ENCODE data around the gene HERPUD2.

GRCh38 chr7:35617041-35617440 lies 77.9 kb downstream of the HERPUD2 start:
- no peak for TF ChIP-seq CTCF (IDR thresholded peaks at IDR 0.05)
- TF ChIP-seq POLR2AphosphoS5 (IDR thresholded peaks at IDR 0.05), result no peak
- TF ChIP-seq POLR2A (IDR thresholded peaks at IDR 0.05), result no peak

Data from prostate gland (tissue), 2 donors.